HCT116 (cell line): ENCODE data around the gene ARID3A. TPM values are rescaled to one million over a fixed set of nuclear protein-coding genes. Genes with fewer than 3 reads are reported as not detected.

Source experiments
- ATAC-seq: fragments of 200-7000 bp; cut with Tn5 transposase; 2 replicates; pipeline ENCODE4 v1.9.1; 2020; ENCODE audit warnings: mild to moderate bottlenecking, moderate library complexity
- BruUV-seq: library from RNA; stranded (reverse); fragments of 400-500 nt; replicated peaks from 2 replicates; lab custom pipeline; 2021; lab: Mats Ljungman, UMichigan
- CTCF ChIA-PET: fragments of 300-600 bp; sonication (Branson Sonifier 250); formaldehyde crosslinking; loops from one replicate; lab custom pipeline; 2021; ENCODE audit warnings: antibody characterized with exemption; lab: Charles Lee
- POLR2A ChIA-PET: fragments of 300-600, 350-600 bp; sonication (Branson Sonifier 250); formaldehyde crosslinking; loops from one replicate; lab custom pipeline; 2021; ENCODE audit warnings: antibody characterized with exemption; lab: Charles Lee
- RAD21 ChIA-PET, 2 experiments: fragments of 300-600 bp; sonication (Branson Sonifier 250); formaldehyde crosslinking; loops; one replicate each; lab custom pipeline; 2023; ENCODE audit warnings: low total read pairs in 2 of 2; ENCODE audit not compliant: uncharacterized antibody in 2 of 2, unreplicated experiment in 2 of 2, low non-redundant PET in 1 of 2; lab: Charles Lee
- DNase-seq: peaks from one replicate; pipeline ENCODE4 v3.0.0-alpha.2; 2010; ENCODE audit warnings: low read depth, low spot score
- H2AFZ ChIP-seq: fragments of 200-600 bp; shearing (Covaris generic), sonication (generic); 2 replicates; pipeline ENCODE4 v1.6.1; 2017; ENCODE audit warnings: low read depth, mixed run types, mixed read lengths, antibody characterized with exemption, low read length; ENCODE audit not compliant: poor library complexity, severe bottlenecking
- H3K27ac ChIP-seq: 2 replicates; pipeline ENCODE4 v1.5.1; 2012; ENCODE audit warnings: low read depth, low read length
- H3K27me3 ChIP-seq: fragments of 200-600 bp; sonication (generic); 2 replicates; pipeline ENCODE4 v1.6.1; 2016; ENCODE audit warnings: mixed run types, low read length, mixed read lengths; ENCODE audit not compliant: insufficient read depth
- H3K36me3 ChIP-seq, 2 experiments: fragments of 200-500 bp in 1 of 2; fragments of 200-600 bp in 1 of 2; sonication (Bioruptor generic) in 1 of 2; sonication (generic) in 1 of 2; 2 replicates each; pipeline versions ENCODE4 v1.5.1 to v1.6.1; 2014 to 2016; ENCODE audit warnings: low read length in 2 of 2, inconsistent platforms in 1 of 2, mixed read lengths in 1 of 2, mixed run types in 1 of 2; ENCODE audit not compliant: insufficient read depth in 2 of 2, control insufficient read depth in 1 of 2
- H3K4me1 ChIP-seq, 2 experiments: fragments of 200-600 bp in 1 of 2; sonication (generic) in 1 of 2; 2 replicates each; pipeline versions ENCODE4 v1.5.1 to v1.6.1; 2012 to 2017; ENCODE audit warnings: low read length in 2 of 2, inconsistent platforms in 1 of 2, mild to moderate bottlenecking in 1 of 2, mixed read lengths in 1 of 2, mixed run types in 1 of 2, moderate library complexity in 1 of 2; ENCODE audit not compliant: insufficient read depth in 2 of 2, control insufficient read depth in 1 of 2
- H3K4me2 ChIP-seq: fragments of 200-600 bp; sonication (generic); 2 replicates; pipeline ENCODE4 v1.6.1; 2017; ENCODE audit warnings: mixed run types, low read length, mixed read lengths
- H3K4me3 ChIP-seq, 2 experiments: fragments of 200-600 bp in 1 of 2; sonication (generic) in 1 of 2; replicated peaks in 1 of 2; 2 replicates each; pipeline ENCODE4 v1.5.1; 2011 to 2016; ENCODE audit warnings: low read length in 2 of 2, control low read depth in 1 of 2, low read depth in 1 of 2, mild to moderate bottlenecking in 1 of 2, mixed read lengths in 1 of 2, mixed run types in 1 of 2
- H3K79me2 ChIP-seq: fragments of 200-600 bp; sonication (generic); 2 replicates; pipeline ENCODE4 v1.6.1; 2017; ENCODE audit warnings: mild to moderate bottlenecking, mixed run types, low read length, moderate library complexity, mixed read lengths; ENCODE audit not compliant: insufficient read depth
- H3K9ac ChIP-seq: fragments of 200-600 bp; sonication (generic); 2 replicates; pipeline ENCODE4 v1.6.1; 2016; ENCODE audit warnings: low read length, mixed read lengths
- H3K9me2 ChIP-seq: fragments of 200-600 bp; sonication (generic), shearing (Covaris generic); 2 replicates; pipeline ENCODE4 v1.6.1; 2017; ENCODE audit warnings: mixed run types, mild to moderate bottlenecking, moderate library complexity; ENCODE audit not compliant: insufficient read depth
- H3K9me3 ChIP-seq, 2 experiments: fragments of 200-500 bp in 1 of 2; fragments of 200-600 bp in 1 of 2; sonication (Bioruptor generic) in 1 of 2; sonication (generic) in 1 of 2; 2 replicates each; pipeline ENCODE4 v1.6.1; 2014 to 2017; ENCODE audit warnings: low read length in 2 of 2, mixed read lengths in 2 of 2, inconsistent platforms in 1 of 2, low read depth in 1 of 2, mild to moderate bottlenecking in 1 of 2, mixed run types in 1 of 2, moderate library complexity in 1 of 2; ENCODE audit not compliant: control insufficient read depth in 1 of 2, insufficient read depth in 1 of 2
- H4K20me1 ChIP-seq: fragments of 200-600 bp; sonication (generic), shearing (Covaris generic); 2 replicates; pipeline ENCODE4 v1.6.1; 2017; ENCODE audit warnings: mixed run types, mild to moderate bottlenecking, moderate library complexity; ENCODE audit not compliant: insufficient read depth
- CEBPB ChIP-seq: IDR thresholded peaks from 2 replicates; pipeline ENCODE4 v1.6.1; 2012; ENCODE audit warnings: low read depth
- CTCF ChIP-seq, 3 experiments: fragments of 200-600 bp in 1 of 3; sonication (generic) in 1 of 3; IDR thresholded peaks in 2 of 3; conservative IDR thresholded peaks in 1 of 3; 2 replicates each; pipeline ENCODE4 v1.5.1; 2012 to 2017; ENCODE audit warnings: low read depth in 2 of 3, low read length in 2 of 3, antibody characterized with exemption in 1 of 3, borderline replicate concordance in 1 of 3, control low read depth in 1 of 3, mild to moderate bottlenecking in 1 of 3, mixed read lengths in 1 of 3, mixed run types in 1 of 3, moderate library complexity in 1 of 3; ENCODE audit not compliant: insufficient read depth in 1 of 3
- EGR1 ChIP-seq: IDR thresholded peaks from 2 replicates; pipeline ENCODE4 v1.6.1; 2012; ENCODE audit warnings: low read depth
- ELF1 ChIP-seq: IDR thresholded peaks from 2 replicates; pipeline ENCODE4 v1.6.1; 2012; ENCODE audit warnings: low read depth, borderline replicate concordance
- EZH2 ChIP-seq: fragments of 200-600 bp; sonication (generic); IDR thresholded peaks from 2 replicates; pipeline ENCODE4 v1.6.1; 2017; ENCODE audit warnings: antibody characterized with exemption, mixed run types
- EZH2phosphoT487 ChIP-seq: fragments of 200-600 bp; IDR thresholded peaks from 2 replicates; pipeline ENCODE4 v1.6.1; 2018; ENCODE audit warnings: antibody characterized with exemption, borderline replicate concordance
- FOSL1 ChIP-seq: IDR thresholded peaks from 2 replicates; pipeline ENCODE4 v1.6.1; 2012; ENCODE audit warnings: low read depth
- JUND ChIP-seq: IDR thresholded peaks from 2 replicates; pipeline ENCODE4 v1.6.1; 2012
- MAX ChIP-seq: IDR thresholded peaks from 2 replicates; pipeline ENCODE4 v1.6.1; 2012
- POLR2A ChIP-seq: IDR thresholded peaks from 2 replicates; pipeline ENCODE4 v1.7.0; 2011; ENCODE audit warnings: borderline replicate concordance; ENCODE audit not compliant: insufficient read depth, insufficient read length; ENCODE audit errors: extremely low read depth
- RAD21 ChIP-seq: IDR thresholded peaks from 2 replicates; pipeline ENCODE4 v1.6.1; 2012; ENCODE audit warnings: low read depth, mild to moderate bottlenecking
- REST ChIP-seq: IDR thresholded peaks from 2 replicates; pipeline ENCODE4 v1.6.1; 2012; ENCODE audit warnings: low read depth
- SIN3A ChIP-seq: IDR thresholded peaks from 2 replicates; pipeline ENCODE4 v1.6.1; 2012; ENCODE audit warnings: low read depth
- SRF ChIP-seq: IDR thresholded peaks from 2 replicates; pipeline ENCODE4 v1.6.1; 2012; ENCODE audit warnings: low read depth
- TCF7L2 ChIP-seq: IDR thresholded peaks from 2 replicates; pipeline ENCODE4 v1.7.0; 2011; ENCODE audit warnings: borderline replicate concordance, inconsistent platforms; ENCODE audit not compliant: insufficient read depth, insufficient read length; ENCODE audit errors: extremely low read depth
- YY1 ChIP-seq: IDR thresholded peaks from 2 replicates; pipeline ENCODE4 v1.6.1; 2011; ENCODE audit warnings: low read length, low read depth, moderate library complexity, mild to moderate bottlenecking; ENCODE audit not compliant: insufficient replicate concordance; ENCODE audit errors: extremely low read depth
- ZFX ChIP-seq: fragments of 450-650 bp; IDR thresholded peaks from 2 replicates; pipeline ENCODE4 v1.6.1; 2017
- intact Hi-C: fragments of 100-400 bp; cut with micrococcal nuclease; formaldehyde crosslinking; loops from 2 replicates; pipeline ENCODE4 v1.10.0; 2022
- total RNA-seq: library from RNA; stranded (reverse); gene quantifications from one replicate; pipeline ENCODE4 v1.2.1, GENCODE V29; 2021; ENCODE audit not compliant: unreplicated experiment
- TF ChIP-seq, protein P1 (sequence below): IDR thresholded peaks from 2 replicates; pipeline ENCODE4 v1.6.1; 2012

ARID3A gene
- total RNA-seq, 1 experiment from 2014 or later, result 21.8 TPM

- no peak overlapping the region for H3K9ac ChIP-seq
- POLR2A ChIA-PET, result interaction anchor here (1.4 kb wide), 1 partner anchor 46 kb away, joined by 3 read pairs; the partner anchor contains the start of gene WDR18
- H3K9me2 ChIP-seq, result no peaks in the 10 kb centered on the region
- no peak for DNase-seq
- no TSS peak for BruUV-seq
- H4K20me1 ChIP-seq, result no peaks in the 10 kb centered on the region
- RAD21 ChIA-PET, result no interaction called here
- no peak overlapping the region for H3K27ac ChIP-seq
- H3K9me3 ChIP-seq, result no peaks in the 10 kb centered on the region
- H3K4me1 ChIP-seq, result peaks cover 30 to 34% of the 10 kb centered on the region in 2 experiments
- no peaks in the 10 kb centered on the region for H3K36me3 ChIP-seq
- no peak overlapping the region for H2AFZ ChIP-seq
- H3K4me3 ChIP-seq, result no peak overlapping the region
- no peaks in the 10 kb centered on the region for H3K27me3 ChIP-seq
- H3K79me2 ChIP-seq, result peaks cover 11% of the 10 kb centered on the region; the same call in 1 of the 2 replicates
- no peak overlapping the region for H3K4me2 ChIP-seq
- CTCF ChIA-PET, result no interaction called here
- TF ChIP-seq POLR2A (no peak), SRF (no peak), TCF7L2 (no peak), ELF1 (no peak), CTCF (IDR thresholded peaks at IDR 0.05 in 2 of 3, conservative IDR thresholded peaks at IDR 0.05 in 1 of 3; ENCODE audit: borderline replicate concordance in 1 of 3, insufficient read depth in 1 of 3, low read depth in 2 of 3, low read length in 2 of 3) (no peak), EZH2 (no peak), SIN3A (no peak), FOSL1 (no peak), EZH2phosphoT487 (no peak), EGR1 (no peak), JUND (no peak), MAX (no peak), ZFX (no peak), RAD21 (no peak), YY1 (no peak), CEBPB (no peak), REST (no peak)
- TF ChIP-seq, protein P1, sequence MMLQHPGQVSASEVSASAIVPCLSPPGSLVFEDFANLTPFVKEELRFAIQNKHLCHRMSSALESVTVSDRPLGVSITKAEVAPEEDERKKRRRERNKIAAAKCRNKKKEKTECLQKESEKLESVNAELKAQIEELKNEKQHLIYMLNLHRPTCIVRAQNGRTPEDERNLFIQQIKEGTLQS, result no peak
- TF ChIP-seq, all 23 proteins: peak for 0
- ATAC-seq, result no peak
- intact Hi-C loops, result no loop called here
Observed at GRCh38 chr19:938233-938923, 12.5 kb downstream of the ARID3A start.
